AG04449 (cell line): Measurements from ENCODE around the gene DLGAP1.

ENCODE experiments used
- CTCF ChIA-PET: fragments of 350-600 bp; formaldehyde crosslinking; extraction: SDS; loops from one replicate; lab custom pipeline; 2021; ENCODE audit warnings: antibody characterized with exemption; lab: Yijun Ruan, JAX
- POLR2A ChIA-PET: fragments of 400-600, 350-600 bp; formaldehyde crosslinking; extraction: SDS; loops from one replicate; lab custom pipeline; 2020; ENCODE audit warnings: antibody characterized with exemption, inconsistent platforms; lab: Yijun Ruan, JAX
- DNase-seq: peaks from one replicate; pipeline ENCODE4 v3.0.0-alpha.2; 2010; ENCODE audit warnings: low read depth, low spot score
- H3K4me3 ChIP-seq: 2 replicates; pipeline ENCODE4 v1.5.1; 2011; ENCODE audit warnings: low read depth, mild to moderate bottlenecking, control low read depth, low read length
- TF ChIP-seq, protein P1 (sequence below): IDR thresholded peaks from one replicate; pipeline ENCODE4 v1.5.1; 2011; ENCODE audit warnings: mild to moderate bottlenecking, moderate library complexity, low read length, control low read depth, inconsistent platforms; ENCODE audit not compliant: insufficient read depth; ENCODE audit errors: missing control alignments

The DLGAP1 gene

DNA sequence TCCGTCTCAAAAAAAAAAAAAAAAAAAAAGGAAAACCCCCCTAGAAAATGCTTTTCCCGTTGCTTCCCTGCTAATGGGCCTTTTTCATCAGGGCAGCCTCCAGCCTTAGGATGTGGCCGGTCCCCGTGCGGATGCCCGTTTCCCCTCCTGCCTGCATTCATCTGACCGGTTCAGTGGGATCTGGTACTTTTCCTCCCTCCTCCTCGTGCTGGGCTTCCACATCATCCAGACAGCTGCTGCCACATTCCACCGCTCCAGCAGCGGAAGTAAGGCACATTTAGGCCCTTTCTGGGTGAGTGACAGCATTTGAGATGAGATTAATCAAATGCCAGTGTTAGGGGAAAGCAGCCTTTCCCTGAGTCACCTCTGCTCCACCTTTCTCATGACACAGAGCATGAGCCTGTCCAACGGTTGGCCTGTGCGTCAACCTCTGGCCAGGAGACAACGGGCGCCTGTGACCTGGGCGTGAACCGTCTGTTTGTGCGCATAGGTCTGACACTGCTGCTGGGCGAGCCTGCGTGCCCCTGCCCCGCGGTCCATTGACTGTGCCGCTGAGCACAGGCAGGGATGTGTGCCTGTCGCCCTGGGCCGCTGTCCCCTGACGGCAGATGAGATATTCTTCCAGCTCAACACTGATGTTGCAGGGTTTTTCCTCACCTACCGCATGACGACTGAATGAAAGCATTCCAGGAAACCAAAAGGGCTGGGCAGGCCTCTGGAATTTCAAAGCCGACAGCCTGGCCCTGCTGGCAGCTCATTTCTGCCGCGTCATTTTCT lies 831.1 kb downstream of the DLGAP1 start:
- CTCF ChIA-PET, result interaction anchor here (0.9 to 2.6 kb wide), 5 partner anchors 20 to 64 kb away, joined by 3 to 17 read pairs (median 3); no protein-coding TSS in a partner anchor
- DNase-seq, result peak; percentile 95
- H3K4me3 ChIP-seq, result peak overlapping the region; percentile 51
- POLR2A ChIA-PET, result interaction anchor here (0.7 to 2.2 kb wide), 11 partner anchors 12 to 175 kb away, joined by 3 to 26 read pairs (median 6); no protein-coding TSS in a partner anchor
- TF ChIP-seq, protein P1, sequence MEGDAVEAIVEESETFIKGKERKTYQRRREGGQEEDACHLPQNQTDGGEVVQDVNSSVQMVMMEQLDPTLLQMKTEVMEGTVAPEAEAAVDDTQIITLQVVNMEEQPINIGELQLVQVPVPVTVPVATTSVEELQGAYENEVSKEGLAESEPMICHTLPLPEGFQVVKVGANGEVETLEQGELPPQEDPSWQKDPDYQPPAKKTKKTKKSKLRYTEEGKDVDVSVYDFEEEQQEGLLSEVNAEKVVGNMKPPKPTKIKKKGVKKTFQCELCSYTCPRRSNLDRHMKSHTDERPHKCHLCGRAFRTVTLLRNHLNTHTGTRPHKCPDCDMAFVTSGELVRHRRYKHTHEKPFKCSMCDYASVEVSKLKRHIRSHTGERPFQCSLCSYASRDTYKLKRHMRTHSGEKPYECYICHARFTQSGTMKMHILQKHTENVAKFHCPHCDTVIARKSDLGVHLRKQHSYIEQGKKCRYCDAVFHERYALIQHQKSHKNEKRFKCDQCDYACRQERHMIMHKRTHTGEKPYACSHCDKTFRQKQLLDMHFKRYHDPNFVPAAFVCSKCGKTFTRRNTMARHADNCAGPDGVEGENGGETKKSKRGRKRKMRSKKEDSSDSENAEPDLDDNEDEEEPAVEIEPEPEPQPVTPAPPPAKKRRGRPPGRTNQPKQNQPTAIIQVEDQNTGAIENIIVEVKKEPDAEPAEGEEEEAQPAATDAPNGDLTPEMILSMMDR, result no peak

- H3K4me3 ChIP-seq, result no peak overlapping the region
- POLR2A ChIA-PET, result no interaction called here
- CTCF ChIA-PET, result interaction anchor here (1.2 to 1.7 kb wide), 4 partner anchors 8 to 338 kb away, joined by 4 to 8 read pairs (median 6); no protein-coding TSS in a partner anchor
- TF ChIP-seq, protein P1, result no peak
- DNase-seq, result no peak
These were observed 834.7 kb downstream of the DLGAP1 start for GRCh38 chr18:3620146-3621119.

GRCh38 chr18:3619746-3620145 lies 835.4 kb downstream of the DLGAP1 start:
- ChIA-PET CTCF (no interaction called here), POLR2A (no interaction called here)

DNA sequence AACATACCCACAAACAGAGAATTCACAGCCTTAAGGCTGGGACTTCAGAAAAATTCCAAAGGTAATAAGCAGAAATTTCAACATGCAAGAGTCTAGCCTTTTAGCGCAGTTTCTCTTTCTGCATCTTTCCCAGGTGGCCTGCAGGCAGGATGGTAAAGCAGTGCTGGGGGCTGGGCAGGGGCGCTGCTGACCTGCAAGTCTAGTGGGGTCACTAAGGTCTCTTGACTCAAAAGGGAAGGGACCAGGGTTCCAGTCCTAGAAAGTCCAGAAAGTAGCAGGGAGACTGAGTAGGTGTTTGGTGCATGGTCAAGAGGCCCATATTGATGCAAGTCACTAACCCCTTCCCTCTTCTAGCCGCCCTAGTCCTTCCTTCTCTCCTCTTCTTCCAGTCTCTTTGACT lies 835.9 kb downstream of the DLGAP1 start:
- no peak for DNase-seq
- H3K4me3 ChIP-seq, result no peak overlapping the region
- ChIA-PET POLR2A (no interaction called here), CTCF (no interaction called here)
- TF ChIP-seq, protein P1, result no peak

More at GRCh38 chr18:3619746-3620145, 835.4 kb downstream of the DLGAP1 start:
- no peak overlapping the region for H3K4me3 ChIP-seq
- DNase-seq, result no peak
- TF ChIP-seq, protein P1, result no peak

- DNase-seq, result no peak
- no peak overlapping the region for H3K4me3 ChIP-seq
- TF ChIP-seq, protein P1, result no peak
- ChIA-PET POLR2A (no interaction called here), CTCF (interaction anchor here (1.7 kb wide), 1 partner anchor 8 kb away, joined by 6 read pairs; no protein-coding TSS in a partner anchor)
These were observed 838.4 kb downstream of the DLGAP1 start for GRCh38 chr18:3616744-3617143.
